H54 (cell line): ENCODE results near the gene CST2.
"Not testable (repeated sequence)": the region's sequence is repeated elsewhere in the genome, so short reads cannot be mapped to it uniquely, and the experiment has no call there.

Experiments used
- DNase-seq: peaks from one replicate; pipeline ENCODE4 v3.0.0; 2011; ENCODE audit warnings: low spot score, mixed read lengths; ENCODE audit not compliant: insufficient read length
- FAIRE-seq: peaks from 3 replicates; lab custom pipeline; 2011; peaks lifted over from hg19 to GRCh38; lab: Jason Lieb, UNC
- POLR2A ChIP-seq: IDR thresholded peaks from 2 replicates; pipeline ENCODE4 v1.6.1; 2011; ENCODE audit warnings: low read depth, mild to moderate bottlenecking, low read length

Gene CST2

GRCh38 chr20:23835716-23836115 lies 9.2 kb upstream of the CST2 start:
- DNase-seq = no peak
- no peak for FAIRE-seq
- TF ChIP-seq POLR2A = no peak

- DNase-seq (no peak), FAIRE-seq (no peak)
- TF ChIP-seq POLR2A = no peak
Observed at GRCh38 chr20:23832775-23833513, 6.4 kb upstream of the CST2 start.

- DNase-seq, FAIRE-seq: not testable (repeated sequence)
Observed at GRCh38 chr20:23831961-23832360, 5.4 kb upstream of the CST2 start.

- DNase-seq = no peak
- FAIRE-seq = no peak
- no peak for TF ChIP-seq POLR2A
Observed at GRCh38 chr20:23823621-23824324, 2.8 kb downstream of the CST2 start.

- TF ChIP-seq POLR2A = no peak
- no peak for DNase-seq
- FAIRE-seq = no peak
Observed at GRCh38 chr20:23823111-23823510, 3.4 kb downstream of the CST2 start.

DNA sequence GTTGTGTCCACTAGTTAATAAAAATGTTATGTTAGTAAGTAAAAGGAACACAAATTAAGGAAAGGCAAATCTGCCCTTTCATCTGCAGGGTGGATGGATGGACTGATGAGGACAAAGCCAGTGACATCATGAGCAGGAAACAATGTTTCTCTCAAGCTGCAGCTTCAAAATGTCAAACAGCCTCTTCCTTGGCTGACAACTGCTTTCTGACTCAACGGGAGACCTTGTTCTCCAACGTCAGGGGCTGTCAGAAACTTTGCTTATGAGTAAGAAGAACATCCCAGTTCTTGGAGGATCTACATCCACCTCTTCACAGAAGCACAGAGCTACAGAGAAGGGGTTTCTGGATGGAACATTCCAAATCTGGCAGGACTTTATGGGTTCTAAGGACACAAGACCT lies 6.0 kb downstream of the CST2 start:
- FAIRE-seq (no peak), DNase-seq (no peak)
- no peak for TF ChIP-seq POLR2A

DNA sequence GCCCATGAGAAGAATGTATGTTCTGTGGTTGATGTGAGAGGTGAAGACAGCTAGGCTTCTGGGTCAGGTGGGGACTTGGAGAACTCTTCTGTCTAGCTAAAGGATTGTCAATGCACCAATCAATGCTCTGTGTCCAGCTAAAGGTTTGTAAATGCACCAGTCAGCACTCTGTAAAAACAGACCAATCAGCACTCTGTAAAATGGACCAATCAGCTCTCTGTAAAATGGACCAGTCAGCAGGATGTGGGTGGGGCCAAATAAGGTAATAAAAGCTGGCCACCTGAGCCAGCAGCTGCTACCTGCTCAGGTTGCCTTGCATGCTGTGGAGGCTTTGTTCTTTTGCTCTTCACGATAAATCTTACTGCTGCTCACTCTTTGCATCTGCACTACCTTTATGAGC lies 15.0 kb downstream of the CST2 start:
- DNase-seq, FAIRE-seq: not testable (repeated sequence)

DNA sequence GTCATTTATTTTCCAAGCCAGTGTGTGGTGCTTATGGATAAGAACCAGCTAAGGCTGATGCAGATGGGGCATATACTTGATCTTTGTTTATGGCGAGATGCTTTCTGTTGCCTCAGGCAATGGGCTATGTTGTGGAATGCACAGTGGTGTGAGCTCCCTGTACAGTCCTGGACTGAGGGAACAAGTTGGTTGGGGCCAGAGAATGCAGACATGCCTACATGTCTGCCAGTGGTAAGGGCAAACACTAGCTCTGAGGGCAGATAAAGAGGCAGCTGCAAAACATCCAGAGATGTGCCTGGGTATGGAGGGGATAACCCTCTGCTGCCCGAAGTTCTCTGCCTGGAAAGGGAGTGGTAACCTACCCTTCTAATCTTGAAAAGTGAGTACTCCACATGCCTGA lies 16.2 kb downstream of the CST2 start:
- not testable (repeated sequence) for FAIRE-seq, DNase-seq

DNA sequence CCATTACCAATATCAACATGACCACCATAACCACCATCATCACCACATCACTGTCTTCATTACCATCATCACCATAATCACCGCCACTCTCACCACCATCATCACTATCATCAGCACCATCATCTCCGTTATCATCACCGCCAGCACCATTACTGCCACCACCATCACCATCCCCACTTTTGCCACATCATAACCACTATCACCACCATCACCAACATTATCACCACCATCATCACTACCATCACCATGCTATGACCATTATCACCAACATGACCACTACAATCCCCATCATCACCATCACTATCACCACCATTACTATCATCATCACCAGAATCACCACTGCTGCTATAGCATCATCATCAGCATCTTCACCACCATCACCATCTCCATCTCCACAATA lies 25.7 kb downstream of the CST2 start:
- DNase-seq = no peak
- no peak for FAIRE-seq

DNA sequence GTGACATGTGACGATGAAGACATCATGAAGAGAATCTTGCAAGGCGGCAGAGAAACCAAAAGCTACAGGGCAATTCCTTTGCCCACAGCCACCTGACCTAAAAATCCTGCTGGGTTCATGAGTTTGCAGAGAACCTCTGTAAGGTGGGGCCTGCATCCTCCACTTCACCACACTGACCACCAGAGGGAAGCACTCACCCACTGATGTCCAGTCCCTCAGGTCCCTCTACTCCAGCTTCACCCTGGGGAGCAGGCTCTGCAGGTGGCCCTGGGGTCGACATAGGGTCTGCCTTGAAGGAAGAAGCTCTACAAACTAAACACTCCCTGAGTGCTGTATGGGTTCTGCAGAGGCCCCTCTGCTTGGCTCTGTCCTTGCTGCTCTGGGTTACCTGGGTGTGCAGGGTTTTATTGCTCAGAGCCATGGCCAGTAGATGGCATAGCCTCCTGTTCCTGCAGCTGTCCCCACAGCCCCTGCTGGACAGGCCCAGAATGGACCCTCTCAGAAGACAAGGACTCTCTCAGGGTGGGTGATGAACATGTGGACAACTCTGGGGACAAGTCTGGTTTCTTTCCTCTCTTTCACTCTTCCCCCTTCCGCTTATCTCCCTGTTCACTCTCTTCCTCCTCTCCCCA lies 27.2 kb downstream of the CST2 start:
- FAIRE-seq, DNase-seq: not testable (repeated sequence)

More for the DNA sequence above, 25.7 kb downstream of the CST2 start:
- no peak for TF ChIP-seq POLR2A

- no peak for FAIRE-seq
- DNase-seq = no peak
- TF ChIP-seq POLR2A = no peak
Observed at GRCh38 chr20:23795526-23795925, 31.0 kb downstream of the CST2 start.

- no peak for DNase-seq
- FAIRE-seq = no peak
- no peak for TF ChIP-seq POLR2A
Observed at GRCh38 chr20:23794841-23795240, 31.7 kb downstream of the CST2 start.

DNA sequence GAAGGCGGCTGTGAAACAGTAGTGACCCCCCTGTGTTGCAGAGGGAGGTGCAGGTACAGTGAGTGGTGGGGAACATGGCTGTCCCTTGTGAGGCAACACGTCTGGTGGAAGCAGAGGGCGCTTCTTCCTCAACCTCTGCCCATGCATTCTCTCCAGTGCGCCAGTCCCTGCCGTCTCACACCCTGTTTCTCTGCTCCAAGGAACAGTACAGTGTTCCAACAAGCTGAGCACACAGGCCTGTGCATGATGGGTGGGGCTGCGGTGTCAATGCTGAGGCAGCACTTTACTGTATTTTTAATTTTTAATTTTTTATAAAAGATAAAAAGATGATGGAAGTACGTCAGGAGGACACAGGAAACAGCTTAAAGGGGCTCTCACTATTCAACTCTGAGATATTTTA lies 32.5 kb downstream of the CST2 start:
- FAIRE-seq (no peak), DNase-seq (no peak)
- TF ChIP-seq POLR2A = no peak

- TF ChIP-seq POLR2A = no peak
- FAIRE-seq (no peak), DNase-seq (no peak)
Observed at GRCh38 chr20:23783447-23783846, 43.1 kb downstream of the CST2 start.
